Loucy (cell line): ENCODE data around the gene TTC7B.

ENCODE experiments used
- CTCF ChIP-seq: fragments of 200-600 bp; sonication (generic); conservative IDR thresholded peaks from 2 replicates; pipeline ENCODE4 v1.5.1; 2014; ENCODE audit warnings: mild to moderate bottlenecking, antibody characterized with exemption, low read length
- EZH2phosphoT487 ChIP-seq: fragments of 200-600 bp; IDR thresholded peaks from 2 replicates; pipeline ENCODE4 v1.6.1; 2018; ENCODE audit warnings: antibody characterized with exemption, mild to moderate bottlenecking, moderate library complexity, borderline replicate concordance

GRCh38 chr14:90733139-90733808 is 83.0 kb downstream of the TTC7B start:
- TF ChIP-seq CTCF (no peak), EZH2phosphoT487 (no peak)
